SKM-1 treated with dmso at 0.1 percent for 144 hours (cell line): Measurements from ENCODE around the gene LRRN4CL.
"Not testable (repeated sequence)": the region's sequence is repeated elsewhere in the genome, so short reads cannot be mapped to it uniquely, and the experiment has no call there.

Source experiments
- DNase-seq: peaks from one replicate; lab custom pipeline; 2025; ENCODE audit not compliant: unreplicated experiment; lab: John Stamatoyannopoulos, UW

LRRN4CL gene

GRCh38 chr11:62677156-62677555, 12.2 kb downstream of the LRRN4CL start:
- no peak for DNase-seq

GRCh38 chr11:62676698-62677097, 12.6 kb downstream of the LRRN4CL start:
- no peak for DNase-seq

DNA sequence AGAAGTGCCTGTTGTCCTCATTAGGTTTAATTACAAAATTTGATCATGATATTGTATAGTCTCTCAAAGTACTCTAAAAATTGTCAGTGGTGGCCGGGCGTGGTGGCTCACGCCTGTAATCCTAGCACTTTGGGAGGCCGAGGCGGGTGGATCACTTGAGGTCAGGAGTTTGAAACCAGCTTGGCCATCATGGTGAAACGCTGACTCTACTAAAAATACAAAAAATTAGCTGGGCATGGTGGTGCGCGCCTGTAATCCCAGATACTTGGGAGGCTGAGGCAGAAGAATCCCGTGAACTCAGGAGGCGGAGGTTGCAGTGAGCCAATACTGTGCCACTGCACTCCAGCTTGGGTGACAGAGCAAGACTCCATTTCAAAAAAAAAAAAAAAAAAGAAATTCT, 13.9 kb downstream of the LRRN4CL start:
- DNase-seq = not testable (repeated sequence)

DNA sequence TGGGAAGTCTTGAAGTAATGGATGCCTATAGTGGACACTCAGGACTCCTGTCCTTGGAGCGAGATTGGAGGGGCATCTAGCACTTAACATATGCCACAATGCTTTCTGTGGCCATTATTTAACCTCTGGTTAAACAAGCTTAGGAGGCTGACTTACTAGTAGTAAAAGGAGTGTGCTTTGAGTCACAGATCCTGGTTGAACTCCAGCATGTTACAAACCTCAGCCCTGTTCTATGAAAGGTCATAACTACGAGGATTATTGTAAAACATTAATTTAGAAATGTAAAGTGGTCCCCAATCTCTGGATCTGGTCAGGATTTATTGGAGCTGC, 16.2 kb downstream of the LRRN4CL start:
- DNase-seq = no peak

DNA sequence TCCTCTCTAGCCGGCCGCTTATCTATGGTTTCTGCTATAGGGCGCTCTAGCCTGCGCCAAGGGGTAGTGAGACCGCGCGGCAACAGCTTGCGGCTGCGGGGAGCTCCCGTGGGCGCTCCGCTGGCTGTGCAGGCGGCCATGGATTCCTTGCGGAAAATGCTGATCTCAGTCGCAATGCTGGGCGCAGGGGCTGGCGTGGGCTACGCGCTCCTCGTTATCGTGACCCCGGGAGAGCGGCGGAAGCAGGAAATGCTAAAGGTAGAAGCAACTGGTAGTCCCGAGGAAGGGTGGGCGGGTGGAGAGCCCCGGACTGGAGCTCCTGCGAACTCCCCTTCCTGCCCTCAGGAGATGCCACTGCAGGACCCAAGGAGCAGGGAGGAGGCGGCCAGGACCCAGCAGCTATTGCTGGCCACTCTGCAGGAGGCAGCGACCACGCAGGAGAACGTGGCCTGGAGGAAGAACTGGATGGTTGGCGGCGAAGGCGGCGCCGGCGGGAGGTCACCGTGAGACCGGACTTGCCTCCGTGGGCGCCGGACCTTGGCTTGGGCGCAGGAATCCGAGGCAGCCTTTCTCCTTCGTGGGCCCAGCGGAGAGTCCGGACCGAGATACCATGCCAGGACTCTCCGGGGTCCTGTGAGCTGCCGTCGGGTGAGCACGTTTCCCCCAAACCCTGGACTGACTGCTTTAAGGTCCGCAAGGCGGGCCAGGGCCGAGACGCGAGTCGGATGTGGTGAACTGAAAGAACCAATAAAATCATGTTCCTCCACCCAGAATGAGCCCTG, 17.5 kb downstream of the LRRN4CL start, which contains the start of the genes LBHD1 and UQCC3:
LBHD1 (minus strand) TSS at position 660 of the 782 bp plus-strand sequence. CDS start 2,236 bp downstream, outside the sequence.
UQCC3 (plus strand) TSS at position 66 of the 782 bp plus-strand sequence; CDS start at position 139, 73 bp downstream.
- peak; percentile 69 for DNase-seq

- peak; percentile 42 for DNase-seq
Measured at GRCh38 chr11:62671236-62671607, 18.1 kb downstream of the LRRN4CL start.

- DNase-seq = no peak
Measured at GRCh38 chr11:62669420-62670161, 19.7 kb downstream of the LRRN4CL start.

GRCh38 chr11:62667460-62667859, 21.9 kb downstream of the LRRN4CL start:
- DNase-seq = no peak

GRCh38 chr11:62666259-62666926, 22.9 kb downstream of the LRRN4CL start:
- no peak for DNase-seq

DNA sequence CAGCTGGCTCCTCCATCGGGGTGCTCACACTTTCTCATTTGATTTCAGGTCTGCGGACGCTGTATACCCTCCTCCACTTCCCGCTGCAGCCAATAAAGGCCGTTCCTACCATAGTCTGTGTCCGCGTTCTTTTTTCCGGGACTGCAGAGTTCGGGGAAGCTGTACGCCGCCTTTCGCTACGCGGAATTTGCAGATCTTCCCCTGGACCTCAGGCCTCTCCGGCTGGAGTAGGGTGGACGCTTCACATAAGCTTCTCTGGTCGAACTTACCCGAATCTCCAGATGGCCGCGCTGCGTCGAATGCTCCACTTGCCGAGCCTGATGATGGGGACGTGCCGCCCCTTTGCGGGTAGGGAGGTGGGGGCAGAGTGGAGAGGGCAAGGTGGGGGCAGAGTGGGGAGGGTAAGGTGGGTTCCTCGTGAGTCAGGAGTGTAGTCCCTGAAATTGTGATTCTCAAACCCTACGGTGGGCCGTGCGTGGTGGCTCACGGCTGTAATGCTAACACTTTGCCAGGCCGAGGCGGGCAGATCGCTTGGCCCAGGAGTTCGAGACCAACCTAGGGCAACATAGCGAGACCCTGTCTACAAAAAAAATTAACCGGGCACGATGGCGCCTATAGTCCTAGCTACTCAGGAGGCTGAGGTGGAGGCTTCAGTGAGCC, 23.6 kb downstream of the LRRN4CL start:
- DNase-seq = peak; percentile 43

DNA sequence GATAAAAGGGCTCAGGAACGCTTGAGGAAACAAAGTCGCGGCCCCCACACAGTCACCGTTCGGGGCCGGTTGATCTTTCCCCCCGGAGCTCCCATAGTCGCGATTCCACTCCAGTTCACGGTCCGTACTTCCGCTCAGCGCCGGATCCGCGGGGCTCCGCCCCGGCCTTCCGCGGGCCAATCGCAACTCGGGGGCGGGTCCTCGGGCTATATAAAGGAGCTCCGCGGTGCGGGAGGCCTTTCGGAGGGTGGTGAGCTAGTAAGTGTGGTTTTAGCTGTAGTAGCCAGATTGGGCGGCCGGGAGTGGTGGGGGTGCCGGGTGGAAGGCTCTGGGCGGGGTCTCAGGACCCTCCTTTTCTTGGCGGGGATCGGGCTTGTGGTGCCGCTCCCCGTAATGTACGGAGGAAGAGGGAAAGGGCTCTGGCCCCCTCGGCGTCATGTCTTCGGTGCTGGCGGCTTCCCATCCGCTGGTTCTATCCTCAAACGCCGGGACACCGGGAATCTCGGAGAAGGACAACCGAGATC, 24.2 kb downstream of the LRRN4CL start, which contains the start of the genes C11orf98 and CSKMT:
C11orf98 (minus strand) TSS at position 136 of the 524 bp plus-strand sequence; CDS start at position 95, 41 bp downstream.
CSKMT (plus strand) TSS at position 238 of the 524 bp plus-strand sequence. CDS start 568 bp downstream, outside the sequence.
- DNase-seq = peak; percentile 88

GRCh38 chr11:62664405-62665074, 24.8 kb downstream of the LRRN4CL start:
- DNase-seq = peak; percentile 57

DNA sequence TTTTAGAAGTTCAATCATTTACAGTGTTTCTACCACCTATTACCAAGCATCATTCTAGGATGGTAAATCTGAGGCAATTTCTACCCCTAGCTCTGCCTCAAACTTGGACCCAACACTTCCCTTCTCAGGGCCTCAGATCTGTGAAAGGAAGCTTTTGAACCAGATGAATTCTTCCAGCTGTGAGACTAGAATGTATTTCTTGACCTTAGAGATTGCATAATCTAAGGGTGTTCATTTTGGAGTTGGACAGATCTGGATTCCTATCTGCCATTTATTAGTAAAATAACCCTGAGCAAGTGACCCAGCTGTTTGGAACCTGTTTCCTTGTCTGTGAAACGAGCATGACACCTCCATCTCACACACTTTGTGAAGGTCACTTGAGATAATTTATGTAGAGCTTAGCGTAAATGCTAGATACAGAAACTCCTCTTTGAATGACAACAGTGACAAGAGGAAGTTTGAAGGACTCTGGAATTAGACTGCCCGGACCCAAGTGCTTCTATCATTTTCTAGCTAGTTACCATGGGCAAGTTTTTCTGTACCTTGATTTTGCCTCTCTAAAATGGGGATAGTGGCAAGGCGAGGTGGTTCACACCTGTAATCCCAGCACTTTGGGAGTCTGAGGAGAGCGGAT, 32.4 kb downstream of the LRRN4CL start:
- no peak for DNase-seq

- no peak for DNase-seq
Measured at GRCh38 chr11:62654297-62654696, 35.0 kb downstream of the LRRN4CL start.

DNA sequence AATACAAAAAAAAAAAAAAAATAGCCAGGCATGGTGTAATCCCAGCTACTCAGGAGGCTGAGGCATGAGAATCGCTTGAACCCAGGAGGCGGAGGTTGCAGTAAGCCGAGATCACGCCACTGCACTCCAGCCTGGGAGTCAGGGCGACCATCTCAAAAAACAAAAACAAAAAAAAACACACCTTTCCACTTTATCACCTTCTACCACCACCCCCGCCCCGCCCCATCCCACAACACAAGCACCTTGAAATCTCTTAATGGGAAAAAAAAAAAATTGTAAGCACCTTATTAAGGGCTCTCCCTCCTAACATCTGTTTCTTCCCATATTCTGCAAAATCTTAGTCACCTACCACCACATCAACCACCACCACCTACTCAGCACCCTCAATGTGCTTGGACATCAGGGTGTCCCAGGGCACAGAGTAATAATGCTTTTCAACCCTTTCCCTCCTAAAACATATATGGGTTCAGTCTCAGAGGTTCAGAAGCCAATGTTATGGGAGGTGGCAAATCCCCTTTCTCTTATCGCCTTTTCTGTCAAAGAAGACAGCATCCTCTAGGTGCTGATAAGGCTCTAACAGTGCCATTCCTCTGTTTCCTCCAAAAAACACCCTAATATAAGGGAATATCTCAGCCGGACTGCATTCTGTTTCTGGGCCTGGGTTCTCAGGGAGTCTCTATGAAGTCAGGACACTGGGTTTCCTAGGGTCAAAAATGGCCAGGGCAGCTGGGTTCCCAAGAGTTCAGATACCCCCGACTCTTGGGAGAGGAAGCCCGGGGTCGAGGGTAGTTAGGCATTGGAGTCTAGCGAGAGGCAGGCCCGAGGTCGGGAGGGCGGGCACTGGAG, 36.9 kb downstream of the LRRN4CL start:
- DNase-seq = no peak

DNA sequence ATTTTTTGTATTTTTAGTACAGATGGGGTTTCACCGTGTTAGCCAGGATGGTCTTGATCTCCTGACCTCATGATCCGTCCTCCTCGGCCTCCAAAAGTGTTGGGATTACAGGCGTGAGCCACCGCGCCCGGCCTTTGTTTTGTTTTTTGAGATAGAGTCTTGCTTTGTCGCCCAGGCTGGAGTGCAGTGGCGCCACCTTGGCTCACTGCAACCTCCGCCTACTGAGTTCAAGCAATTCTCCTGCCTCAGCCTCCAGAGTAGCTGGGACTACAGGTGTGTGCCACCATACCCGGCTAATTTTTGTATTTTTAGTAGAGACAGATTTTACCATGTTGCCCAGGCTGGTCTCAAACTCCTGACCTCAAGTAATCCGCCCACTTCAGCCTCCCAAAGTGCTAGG, 39.0 kb downstream of the LRRN4CL start:
- DNase-seq = not testable (repeated sequence)

- no peak for DNase-seq
Measured at GRCh38 chr11:62649486-62649885, 39.8 kb downstream of the LRRN4CL start.

DNA sequence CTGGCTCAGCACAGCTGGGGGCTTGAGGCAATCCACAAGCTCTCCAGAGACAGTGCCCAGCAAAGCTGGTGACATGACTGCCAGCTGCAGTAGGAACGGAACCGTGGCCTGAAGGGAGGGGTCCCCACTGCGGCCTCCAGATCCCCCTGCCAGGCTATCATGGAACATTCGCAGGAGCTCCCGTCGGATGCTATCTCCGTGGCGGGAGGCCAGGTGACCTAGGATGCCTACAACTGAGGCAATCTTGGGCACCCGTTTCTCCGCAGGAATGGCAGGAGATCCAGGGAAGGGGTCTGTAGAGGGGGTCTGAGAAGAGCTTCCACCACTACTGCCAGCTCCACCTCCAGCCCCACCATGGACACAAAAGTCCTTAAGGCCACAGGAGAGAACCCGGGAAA, 40.4 kb downstream of the LRRN4CL start:
- no peak for DNase-seq
